ENCODE data around the gene SPHK2.
"Not testable (repeated sequence)": the region's sequence is repeated elsewhere in the genome, so short reads cannot be mapped to it uniquely, and the experiment has no call there.

Gene SPHK2

GRCh38 chr19:48637948-48638830, 18.9 kb downstream of the SPHK2 start:
- DNase-seq, result peak; percentile 95

DNA sequence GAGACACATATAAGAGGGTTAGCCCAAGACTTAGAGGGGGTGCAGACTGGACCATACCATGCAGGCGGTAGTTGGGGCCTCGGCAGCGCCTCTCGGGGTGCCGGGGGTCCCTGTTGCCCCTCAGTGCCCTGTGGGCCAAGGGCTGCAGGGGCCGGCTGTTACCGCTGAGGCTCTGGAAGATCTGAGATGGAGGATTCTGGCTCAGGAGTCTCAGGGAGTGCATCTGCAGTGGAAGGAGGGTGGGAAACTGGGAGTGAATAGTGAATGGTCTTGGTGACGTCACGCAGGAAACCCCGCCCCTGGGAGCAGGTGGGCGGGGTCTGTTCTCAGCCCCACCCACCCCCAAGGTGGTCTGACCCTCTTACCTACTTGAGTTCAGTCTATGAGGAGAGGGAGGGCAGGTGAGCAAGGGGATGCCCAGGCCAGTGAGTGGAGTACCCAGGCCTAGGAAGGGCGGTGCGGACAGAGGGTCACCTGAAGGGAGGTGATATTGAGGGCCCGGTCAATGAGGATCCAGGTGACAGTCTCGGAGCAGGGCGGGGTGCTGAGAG, 19.6 kb downstream of the SPHK2 start:
- no peak for DNase-seq

GRCh38 chr19:48639483-48640375, 20.4 kb downstream of the SPHK2 start:
- DNase-seq, result peak; percentile 54

DNA sequence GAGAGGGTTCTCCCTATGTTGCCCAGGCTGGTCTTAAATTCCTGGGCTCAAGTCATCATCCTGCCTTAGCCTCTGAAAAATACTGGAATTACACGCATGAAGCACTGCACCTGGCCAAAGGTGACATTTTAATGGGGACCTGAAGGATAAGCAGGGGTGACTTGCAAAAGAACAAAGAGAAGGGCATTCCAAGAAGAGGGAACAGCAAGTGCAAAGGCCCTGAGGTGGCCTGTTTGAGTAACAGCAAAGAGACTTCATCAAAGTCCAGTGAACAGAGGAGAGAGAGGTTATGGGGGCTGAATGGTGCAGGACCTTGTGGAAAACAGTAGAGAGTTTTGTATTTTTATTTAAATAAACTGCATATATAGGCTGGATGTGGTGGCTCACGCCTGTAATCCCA, 22.5 kb downstream of the SPHK2 start:
- no peak for DNase-seq

GRCh38 chr19:48642862-48643261, 23.6 kb downstream of the SPHK2 start:
- no peak for DNase-seq

DNA sequence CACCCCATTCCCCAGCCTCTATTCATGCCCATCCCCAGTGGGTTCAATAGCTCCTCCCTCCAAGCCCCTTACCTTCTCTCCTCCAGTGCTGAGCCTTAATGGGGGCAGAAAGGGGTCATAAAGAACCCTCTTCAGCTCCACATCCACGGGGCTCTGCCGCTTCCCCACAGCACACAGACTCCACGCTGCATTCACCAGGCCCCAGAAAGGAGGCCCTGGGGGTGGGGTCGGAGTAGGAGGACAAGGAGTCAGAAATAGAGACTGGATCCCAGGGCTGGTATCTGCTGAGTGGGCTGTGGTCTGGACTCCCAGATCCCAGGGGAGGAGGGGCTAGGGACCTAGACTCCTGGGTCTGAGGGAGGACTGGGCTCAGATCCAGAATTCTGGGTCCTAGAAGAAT, 25.0 kb downstream of the SPHK2 start:
- DNase-seq, result no peak

- peak; percentile 84 for DNase-seq
Measured at GRCh38 chr19:48644839-48645619, 25.7 kb downstream of the SPHK2 start.

GRCh38 chr19:48645620-48646000, 26.3 kb downstream of the SPHK2 start:
- no peak for DNase-seq

GRCh38 chr19:48646001-48646721, 26.9 kb downstream of the SPHK2 start, which contains the start of gene CA11:
Gene CA11, minus strand, starts transcription at chr19:48646187. Its CDS starts 555 bp downstream, at chr19:48645632.
- peak; percentile 96 for DNase-seq

DNA sequence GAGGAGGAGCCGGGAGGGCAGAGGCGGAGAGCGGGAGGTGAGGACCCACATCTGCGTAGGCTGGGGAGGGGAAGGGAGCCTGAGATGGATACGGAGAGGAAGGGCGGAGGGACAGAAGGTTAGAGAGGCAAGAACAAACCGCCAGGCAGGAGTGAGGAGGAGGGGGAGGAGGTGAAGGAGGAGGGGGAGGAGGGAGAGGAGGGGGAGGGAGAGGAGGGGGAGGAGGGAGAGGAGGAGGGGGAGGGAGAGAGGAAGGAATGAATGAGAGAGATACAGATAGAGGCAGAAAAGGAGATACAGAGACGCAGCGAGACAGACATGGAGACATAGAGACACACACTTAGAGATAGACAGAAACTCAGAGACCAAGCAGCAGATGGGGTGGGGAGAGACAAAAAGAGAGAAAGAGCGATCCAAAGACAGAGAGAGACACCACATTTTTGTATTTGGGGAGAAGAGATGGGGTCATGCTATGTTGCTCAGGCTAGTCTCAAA, 27.5 kb downstream of the SPHK2 start:
- DNase-seq, result no peak

GRCh38 chr19:48648134-48648533, 28.8 kb downstream of the SPHK2 start:
- no peak for DNase-seq

DNA sequence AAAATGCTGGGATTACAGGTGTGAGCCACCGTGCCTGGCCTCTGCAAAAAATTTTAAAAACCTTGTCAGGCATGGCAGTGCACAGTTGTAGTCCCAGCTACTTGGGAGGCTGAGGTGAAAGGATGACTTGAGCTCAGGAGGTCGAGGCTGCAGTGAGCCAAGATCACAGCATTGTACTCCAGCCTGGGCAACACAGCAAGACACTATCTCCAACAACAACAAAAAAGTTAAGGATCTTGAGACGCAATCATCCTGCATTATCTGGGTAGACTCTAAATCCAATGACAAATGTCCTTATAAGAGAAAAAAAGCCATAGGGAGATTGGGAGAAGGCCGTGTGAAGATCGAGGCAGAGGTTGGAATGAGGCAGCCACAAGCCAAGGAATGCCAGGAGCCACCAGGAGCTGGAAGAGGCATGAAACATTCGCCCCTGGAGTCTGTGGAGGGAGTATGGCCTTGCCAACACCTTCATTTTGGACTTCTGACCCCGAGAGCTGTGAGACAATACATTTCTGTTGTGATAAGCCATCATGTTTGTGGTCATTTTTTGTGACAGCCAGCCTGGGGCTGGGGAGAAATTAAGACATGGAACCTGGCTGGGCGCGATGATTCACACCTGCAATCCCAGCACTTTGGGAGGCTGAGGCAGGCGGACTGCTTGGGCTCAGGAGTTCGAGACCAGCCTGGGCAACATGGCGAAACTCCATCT, 31.8 kb downstream of the SPHK2 start:
- no peak for DNase-seq

- DNase-seq, result no peak
Measured at GRCh38 chr19:48651683-48652048, 32.4 kb downstream of the SPHK2 start.

GRCh38 chr19:48654299-48655059, 35.2 kb downstream of the SPHK2 start:
- no peak for DNase-seq

DNA sequence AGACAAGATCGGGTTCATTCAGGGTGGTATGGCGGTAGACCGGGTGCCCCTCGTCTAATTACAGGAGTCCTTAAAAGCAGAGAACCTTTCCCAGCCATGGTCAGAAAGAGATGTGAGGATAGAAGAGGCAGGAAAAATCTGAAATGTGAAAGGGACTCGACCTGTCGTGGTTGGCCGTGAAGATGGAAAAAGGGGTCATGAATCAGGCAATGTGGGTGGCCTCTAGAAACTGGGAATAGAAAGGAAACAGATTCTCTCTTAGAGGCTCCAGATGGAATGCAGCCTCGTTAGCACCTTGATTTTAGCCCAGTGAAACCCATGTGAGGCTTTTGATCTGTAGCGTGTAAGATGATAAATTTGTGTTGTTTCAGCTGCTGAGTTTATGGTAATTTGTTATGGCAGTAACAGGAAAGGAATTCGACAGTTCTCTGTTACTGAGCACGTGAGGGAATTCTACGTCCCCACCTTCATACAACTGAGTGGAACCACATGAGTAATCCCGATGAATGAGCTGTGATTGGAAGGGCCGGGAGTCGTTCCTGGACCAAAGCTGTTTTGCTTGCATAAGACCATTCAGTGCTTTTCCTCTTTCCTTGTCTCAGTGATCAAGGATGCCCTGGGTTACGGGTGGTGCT, 37.7 kb downstream of the SPHK2 start:
- DNase-seq, result no peak

- DNase-seq, result not testable (repeated sequence)
Measured at GRCh38 chr19:48657828-48658227, 38.5 kb downstream of the SPHK2 start.

GRCh38 chr19:48658483-48658882, 39.2 kb downstream of the SPHK2 start:
- no peak for DNase-seq

DNA sequence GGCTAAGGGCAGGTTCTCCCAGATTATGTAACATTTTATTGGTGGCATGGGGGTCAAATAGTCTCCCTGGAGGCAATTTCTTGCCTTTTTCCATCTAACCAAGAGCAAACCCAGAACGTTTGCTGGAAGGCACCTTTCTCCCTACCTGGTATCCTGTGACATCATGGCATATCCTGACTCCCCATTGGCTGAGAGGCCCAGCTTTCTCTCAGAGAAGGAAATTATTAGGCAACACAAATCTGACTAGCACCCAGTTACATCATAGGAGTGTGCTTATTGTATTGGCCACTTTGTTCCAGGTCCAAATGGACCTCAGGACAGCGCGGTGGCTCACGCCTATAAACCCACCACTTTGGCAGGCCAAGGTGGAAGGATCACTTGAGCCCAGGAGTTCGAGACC, 40.5 kb downstream of the SPHK2 start:
- DNase-seq, result peak; percentile 27

- peak; percentile 92 for DNase-seq
Measured at GRCh38 chr19:48660852-48661710, 41.8 kb downstream of the SPHK2 start.
